Right lobe of liver (tissue), 4 donors: Measurements from ENCODE around the gene TOMM5.

Experiments
- POLR2A ChIP-seq: fragments of 450-650 bp; IDR thresholded peaks from one replicate; pipeline ENCODE4 v1.6.1; 2017; ENCODE audit warnings: antibody characterized with exemption, mild to moderate bottlenecking
- TF ChIP-seq, protein P1 (sequence below), 4 donors: fragments of 200-600 bp in 3 of 4; fragments of 450-650 bp in 1 of 4; IDR thresholded peaks; one replicate each; pipeline versions ENCODE4 v1.5.1 to v1.8.0; 2016 to 2022; ENCODE audit warnings: antibody characterized with exemption in 4 of 4, mild to moderate bottlenecking in 2 of 4
- donor health status: DM: no; HTN: no; CAD: no.
- donor health status: DM: no; HTN: no; CAD: no.
- donor health status: DM: no; HTN: yes; CAD: no.

DNA sequence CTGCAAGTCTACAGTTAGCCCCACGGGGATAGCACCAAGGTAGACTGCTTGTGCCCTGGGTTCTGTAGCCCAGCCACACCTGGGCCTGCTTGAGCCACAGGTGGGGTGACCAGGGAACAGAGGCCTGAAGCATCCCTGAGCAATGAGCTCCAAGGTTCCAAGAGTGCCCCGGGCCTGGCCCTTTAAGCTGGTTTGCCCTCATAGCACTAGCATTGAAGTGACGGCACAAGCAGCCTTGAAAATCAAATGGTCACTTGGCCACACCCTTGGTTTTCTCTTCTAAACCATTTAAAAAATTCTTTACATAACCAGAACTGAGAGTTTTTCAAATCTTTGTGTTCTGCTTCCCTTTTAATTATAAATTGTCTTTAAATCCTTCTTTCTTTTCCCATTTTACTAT lies 40.9 kb downstream of the TOMM5 start:
- TF ChIP-seq POLR2A = no peak
- TF ChIP-seq, protein P1, sequence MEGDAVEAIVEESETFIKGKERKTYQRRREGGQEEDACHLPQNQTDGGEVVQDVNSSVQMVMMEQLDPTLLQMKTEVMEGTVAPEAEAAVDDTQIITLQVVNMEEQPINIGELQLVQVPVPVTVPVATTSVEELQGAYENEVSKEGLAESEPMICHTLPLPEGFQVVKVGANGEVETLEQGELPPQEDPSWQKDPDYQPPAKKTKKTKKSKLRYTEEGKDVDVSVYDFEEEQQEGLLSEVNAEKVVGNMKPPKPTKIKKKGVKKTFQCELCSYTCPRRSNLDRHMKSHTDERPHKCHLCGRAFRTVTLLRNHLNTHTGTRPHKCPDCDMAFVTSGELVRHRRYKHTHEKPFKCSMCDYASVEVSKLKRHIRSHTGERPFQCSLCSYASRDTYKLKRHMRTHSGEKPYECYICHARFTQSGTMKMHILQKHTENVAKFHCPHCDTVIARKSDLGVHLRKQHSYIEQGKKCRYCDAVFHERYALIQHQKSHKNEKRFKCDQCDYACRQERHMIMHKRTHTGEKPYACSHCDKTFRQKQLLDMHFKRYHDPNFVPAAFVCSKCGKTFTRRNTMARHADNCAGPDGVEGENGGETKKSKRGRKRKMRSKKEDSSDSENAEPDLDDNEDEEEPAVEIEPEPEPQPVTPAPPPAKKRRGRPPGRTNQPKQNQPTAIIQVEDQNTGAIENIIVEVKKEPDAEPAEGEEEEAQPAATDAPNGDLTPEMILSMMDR (IDR thresholded peaks at IDR 0.05) = no peak
